Stomach (tissue), 9 donors: ENCODE results near the gene TLK2. TPM values are rescaled to one million over a fixed set of nuclear protein-coding genes. Genes with fewer than 3 reads are reported as not detected.

Experiments used
- DNase-seq, 2 donors: peaks; one replicate each; pipeline versions ENCODE4 v3.0.0 to v3.0.0-alpha.2; 2013 to 2019
- H3K27ac ChIP-seq, 5 donors: fragments of 200-600 bp in 4 of 5; sonication (generic) in 4 of 5; one replicate each; pipeline ENCODE4 v1.5.1; 2013 to 2019; ENCODE audit warnings: mild to moderate bottlenecking in 1 of 5, moderate library complexity in 1 of 5
- H3K27me3 ChIP-seq, 3 donors: fragments of 200-600 bp; sonication (generic); one replicate each; pipeline ENCODE4 v1.5.1; 2017 to 2019; ENCODE audit warnings: mixed run types in 1 of 3
- H3K36me3 ChIP-seq, 4 donors: fragments of 200-600 bp; sonication (generic); 1 replicate in 3 of 4; 2 replicates in 1 of 4; pipeline ENCODE4 v1.5.1; 2016 to 2019
- H3K4me1 ChIP-seq, 4 donors: fragments of 200-600 bp; sonication (generic); one replicate each; pipeline ENCODE4 v1.5.1; 2016 to 2019
- H3K4me3 ChIP-seq, 4 donors: fragments of 200-600 bp; sonication (generic) in 3 of 4; one replicate each; pipeline ENCODE4 v1.5.1; 2016 to 2019; ENCODE audit warnings: mild to moderate bottlenecking in 1 of 4
- H3K9me3 ChIP-seq, 4 donors: fragments of 200-600 bp; sonication (generic); one replicate each; pipeline ENCODE4 v1.5.1; 2016 to 2019
- EP300 ChIP-seq: sonication (generic); formaldehyde crosslinking; IDR thresholded peaks from one replicate; pipeline ENCODE4 v1.6.1; 2017; ENCODE audit warnings: antibody characterized with exemption
- POLR2A ChIP-seq, 4 donors: fragments of 450-650 bp; IDR thresholded peaks; one replicate each; pipeline ENCODE4 v1.6.1; 2016; ENCODE audit warnings: antibody characterized with exemption in 4 of 4, control low read depth in 2 of 4, mild to moderate bottlenecking in 1 of 4, moderate library complexity in 1 of 4
- POLR2AphosphoS5 ChIP-seq, 3 donors: sonication (generic); formaldehyde crosslinking; IDR thresholded peaks; one replicate each; pipeline ENCODE4 v1.6.1; 2016; ENCODE audit warnings: antibody characterized with exemption in 3 of 3
- WGBS, 5 donors: extraction: QIAGEN DNeasy Blood & Tissue Kit in 3 of 5; methylation state at CpG; one replicate each; pipeline versions ENCODE4 v1.1.5 to v1.1.7; 2013 to 2018; 5-methylcytosine and 5-hydroxymethylcytosine counted together
- intact Hi-C: fragments of 100-400 bp; cut with DNase I; formaldehyde crosslinking; loops from one replicate; pipeline ENCODE4 v1.15.1; 2023; ENCODE audit warnings: low total_unique reads
- polyA plus RNA-seq, 3 donors: library from polyadenylated mRNA; stranded (reverse); fragments of 200-250 nt; gene quantifications; one replicate each; pipeline ENCODE4 v1.2.3, GENCODE V29; 2013
- total RNA-seq, 5 donors: library from RNA; depleted of rRNA; stranded (reverse); fragments of >200 nt; gene quantifications; one replicate each; pipeline versions ENCODE4 v1.1.0 to v1.2.3, GENCODE V29; 2014 to 2016
- TF ChIP-seq, protein P1 (sequence below), 7 experiments: fragments of 450-650 bp in 4 of 7; fragments of 200-600 bp in 3 of 7; sonication (generic) in 3 of 7; IDR thresholded peaks; one replicate each; pipeline ENCODE4 v1.5.1; 2016 to 2019; ENCODE audit warnings: antibody characterized with exemption in 7 of 7, control low read depth in 2 of 7, mild to moderate bottlenecking in 1 of 7
- donor health status: healthy with polysubstance abuse.
- donor health status: Bipolar disorder and iron deficiency.
- donor health status: healthy.

TLK2 gene
- total and polyA plus RNA-seq, 8 donors, result 8.6 to 75.3 (median 17.3) TPM

DNA sequence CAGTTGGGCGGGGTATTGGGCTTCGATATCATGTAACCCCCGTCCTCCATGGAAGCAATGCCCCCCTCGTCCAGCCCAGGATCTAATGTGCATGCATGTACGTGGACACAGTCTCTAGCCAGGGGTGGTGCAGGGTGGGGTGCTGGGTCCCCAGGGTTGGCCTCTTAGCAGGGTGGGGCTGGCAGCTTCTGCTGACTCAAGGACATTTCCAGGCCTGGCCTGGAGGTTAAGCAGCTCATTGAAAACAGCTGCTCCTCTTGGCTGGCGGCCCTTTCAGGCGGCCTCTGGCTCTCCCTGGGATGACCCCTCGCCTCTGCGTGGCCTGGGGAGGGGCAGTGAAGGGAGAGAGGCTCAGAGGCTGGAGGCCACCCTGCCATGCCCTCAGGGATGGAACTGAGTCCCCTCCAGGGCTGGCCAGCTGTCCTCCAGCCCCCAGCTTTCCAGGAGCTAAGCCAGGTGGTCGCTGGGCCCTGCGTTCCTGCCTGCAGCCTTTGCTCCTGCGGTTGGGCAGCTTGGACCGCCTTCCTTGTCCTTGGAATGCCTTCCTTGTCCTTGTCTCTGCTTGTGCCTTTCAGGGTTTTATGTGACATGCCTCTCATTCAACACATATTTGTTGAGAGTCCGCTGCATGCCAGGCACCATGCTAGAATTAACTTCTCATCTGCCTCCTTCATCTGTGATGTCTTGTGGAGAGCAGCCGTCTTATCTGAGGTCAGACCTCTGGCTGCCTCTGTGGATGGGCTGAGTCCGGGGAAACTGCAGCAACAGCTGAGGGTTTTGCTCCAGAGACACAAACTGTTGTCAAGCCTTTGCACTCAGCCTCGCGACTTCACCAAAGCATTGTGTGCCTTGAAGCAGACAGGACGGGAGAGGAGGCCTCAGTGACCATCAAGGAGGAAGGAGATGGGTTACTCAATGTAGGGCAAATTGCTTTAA is 175.5 kb downstream of the TLK2 start:
- Histone ChIP-seq H3K36me3 (no peaks in the 10 kb centered on the region), H3K27me3 (peaks cover 0 to 11% (median 0%) of the 10 kb centered on the region in 3 donors), H3K4me1 (peaks cover 26 to 34% (median 30%) of the 10 kb centered on the region in 4 donors), H3K4me3 (peak overlapping the region in 1 of 4 donors; percentile 63), H3K9me3 (no peaks in the 10 kb centered on the region), H3K27ac (peak overlapping the region in 4 of 5 donors; percentile 75 to 87 (median 76))
- intact Hi-C loops, result no loop called here
- no peak for TF ChIP-seq POLR2A (IDR thresholded peaks at IDR 0.05)
- TF ChIP-seq, protein P1, sequence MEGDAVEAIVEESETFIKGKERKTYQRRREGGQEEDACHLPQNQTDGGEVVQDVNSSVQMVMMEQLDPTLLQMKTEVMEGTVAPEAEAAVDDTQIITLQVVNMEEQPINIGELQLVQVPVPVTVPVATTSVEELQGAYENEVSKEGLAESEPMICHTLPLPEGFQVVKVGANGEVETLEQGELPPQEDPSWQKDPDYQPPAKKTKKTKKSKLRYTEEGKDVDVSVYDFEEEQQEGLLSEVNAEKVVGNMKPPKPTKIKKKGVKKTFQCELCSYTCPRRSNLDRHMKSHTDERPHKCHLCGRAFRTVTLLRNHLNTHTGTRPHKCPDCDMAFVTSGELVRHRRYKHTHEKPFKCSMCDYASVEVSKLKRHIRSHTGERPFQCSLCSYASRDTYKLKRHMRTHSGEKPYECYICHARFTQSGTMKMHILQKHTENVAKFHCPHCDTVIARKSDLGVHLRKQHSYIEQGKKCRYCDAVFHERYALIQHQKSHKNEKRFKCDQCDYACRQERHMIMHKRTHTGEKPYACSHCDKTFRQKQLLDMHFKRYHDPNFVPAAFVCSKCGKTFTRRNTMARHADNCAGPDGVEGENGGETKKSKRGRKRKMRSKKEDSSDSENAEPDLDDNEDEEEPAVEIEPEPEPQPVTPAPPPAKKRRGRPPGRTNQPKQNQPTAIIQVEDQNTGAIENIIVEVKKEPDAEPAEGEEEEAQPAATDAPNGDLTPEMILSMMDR (IDR thresholded peaks at IDR 0.05), result no peak
- TF ChIP-seq EP300, result no peak
- TF ChIP-seq POLR2AphosphoS5 (IDR thresholded peaks at IDR 0.05), result no peak
- DNase-seq, result peak; percentile 38 to 75
- 41 to 48% (median 45%) methylated on average over 17 to 19 of the region's 19 CpGs for WGBS, 5 donors

DNA sequence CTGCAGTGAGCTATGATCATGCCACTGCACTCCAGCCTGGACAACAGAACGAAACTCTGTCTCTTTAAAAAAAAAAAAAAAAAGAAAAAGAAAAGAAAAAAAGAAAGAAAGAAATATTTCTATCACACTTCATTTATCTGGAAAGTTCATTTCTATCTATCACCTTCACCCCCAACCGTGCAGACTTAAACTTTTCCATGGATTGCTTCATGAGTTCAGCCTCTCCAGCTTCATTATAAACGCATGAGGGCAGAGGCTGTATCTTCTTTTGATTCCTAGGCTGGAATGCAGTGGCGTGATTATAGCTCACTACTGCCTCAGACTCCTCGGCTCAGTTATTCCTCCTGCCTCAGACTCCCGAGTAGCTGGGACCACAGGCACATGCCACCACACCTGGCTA is 177.0 kb downstream of the TLK2 start:
- H3K4me1 ChIP-seq, result peaks cover 26 to 34% (median 30%) of the 10 kb centered on the region in 4 donors
- H3K27ac ChIP-seq, result no peak overlapping the region
- H3K9me3 ChIP-seq, result peaks cover 0 to 3% (median 1%) of the 10 kb centered on the region in 4 donors
- H3K27me3 ChIP-seq, result peaks cover 0 to 11% (median 0%) of the 10 kb centered on the region in 3 donors
- no peaks in the 10 kb centered on the region for H3K36me3 ChIP-seq
- TF ChIP-seq POLR2AphosphoS5 (IDR thresholded peaks at IDR 0.05) (no peak), POLR2A (IDR thresholded peaks at IDR 0.05) (no peak), EP300 (no peak)
- TF ChIP-seq, protein P1 (IDR thresholded peaks at IDR 0.05), result no peak
- WGBS, 5 donors, result 65 to 74% (median 69%) methylated on average over 6 of the region's 6 CpGs
- intact Hi-C loops, result no loop called here
- H3K4me3 ChIP-seq, result no peak overlapping the region
- DNase-seq, result no peak

DNA sequence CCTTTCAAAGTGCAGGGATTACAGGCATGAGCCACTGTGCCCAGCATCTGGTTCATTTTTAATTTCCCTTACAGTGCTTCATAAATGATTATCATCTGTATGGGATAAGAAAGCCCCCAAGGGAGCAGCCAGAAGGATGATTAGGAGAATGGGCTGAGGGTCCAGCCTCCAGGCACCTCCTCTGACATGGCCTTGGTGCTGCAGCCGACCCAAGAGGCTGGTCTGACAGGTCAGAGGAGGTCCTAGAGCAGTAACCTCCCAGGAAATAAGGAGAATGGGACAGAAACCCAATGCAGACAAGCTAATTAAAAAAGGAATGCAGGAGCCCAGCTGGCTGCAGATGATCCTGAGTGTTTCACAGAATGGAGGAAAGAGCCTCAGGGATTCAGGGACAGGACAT is 177.8 kb downstream of the TLK2 start:
- Histone ChIP-seq H3K27ac (no peak overlapping the region), H3K27me3 (peaks cover 0 to 11% (median 0%) of the 10 kb centered on the region in 3 donors), H3K4me1 (peaks cover 26 to 33% (median 30%) of the 10 kb centered on the region in 4 donors), H3K36me3 (no peaks in the 10 kb centered on the region), H3K9me3 (peaks cover 0 to 8% (median 4%) of the 10 kb centered on the region in 4 donors), H3K4me3 (no peak overlapping the region)
- intact Hi-C loops, result no loop called here
- no peak for DNase-seq
- TF ChIP-seq EP300 (no peak), POLR2AphosphoS5 (IDR thresholded peaks at IDR 0.05) (no peak), POLR2A (IDR thresholded peaks at IDR 0.05) (no peak)
- TF ChIP-seq, protein P1 (IDR thresholded peaks at IDR 0.05), result no peak
- 39 to 90% (median 50%) methylated on average over 1 of the region's 1 CpG for WGBS, 5 donors

- peaks cover 0 to 8% (median 0%) of the 10 kb centered on the region in 3 donors for H3K27me3 ChIP-seq
- H3K9me3 ChIP-seq, result peaks cover 0 to 8% (median 4%) of the 10 kb centered on the region in 4 donors
- H3K4me1 ChIP-seq, result peaks cover 22 to 27% (median 24%) of the 10 kb centered on the region in 4 donors
- 91 to 97% (median 92%) methylated on average over 3 of the region's 3 CpGs for WGBS, 5 donors
- H3K36me3 ChIP-seq, result no peaks in the 10 kb centered on the region
- H3K27ac ChIP-seq, result no peak overlapping the region
- TF ChIP-seq POLR2AphosphoS5 (IDR thresholded peaks at IDR 0.05) (no peak), POLR2A (IDR thresholded peaks at IDR 0.05) (no peak), EP300 (no peak)
- TF ChIP-seq, protein P1 (IDR thresholded peaks at IDR 0.05), result no peak
- H3K4me3 ChIP-seq, result no peak overlapping the region
- intact Hi-C loops, result no loop called here
- no peak for DNase-seq
These were observed 178.6 kb downstream of the TLK2 start for GRCh38 chr17:62657145-62657665.
